H9 (cell line): ENCODE data around the gene ZBTB7A. TPM values are rescaled to one million over a fixed set of nuclear protein-coding genes. Genes with fewer than 3 reads are reported as not detected.

Experiments
- DNase-seq: peaks from one replicate; pipeline ENCODE4 v3.0.0-alpha.2; 2017
- H2AFZ ChIP-seq: one replicate; pipeline ENCODE4 v1.6.1; 2013; ENCODE audit warnings: mild to moderate bottlenecking, low read length, control low read depth, moderate library complexity
- H2AK5ac ChIP-seq: 2 replicates; pipeline ENCODE4 v1.6.1; 2013; ENCODE audit warnings: low read length, control low read depth, mixed read lengths; ENCODE audit not compliant: insufficient read length
- H2BK120ac ChIP-seq: one replicate; pipeline ENCODE4 v1.6.1; 2013; ENCODE audit warnings: low read depth, mild to moderate bottlenecking, low read length, control low read depth, inconsistent platforms; ENCODE audit not compliant: poor library complexity, severe bottlenecking
- H2BK12ac ChIP-seq: 2 replicates; pipeline ENCODE4 v1.6.1; 2013; ENCODE audit warnings: low read length, control low read depth, mixed read lengths, low read depth; ENCODE audit not compliant: insufficient read length
- H2BK15ac ChIP-seq: 2 replicates; pipeline ENCODE4 v1.6.1; 2013; ENCODE audit warnings: low read depth, low read length, control low read depth
- H2BK20ac ChIP-seq: one replicate; pipeline ENCODE4 v1.6.1; 2013; ENCODE audit warnings: low read depth, mild to moderate bottlenecking, low read length, control low read depth, inconsistent platforms; ENCODE audit not compliant: poor library complexity, severe bottlenecking
- H2BK5ac ChIP-seq: 2 replicates; pipeline ENCODE4 v1.6.1; 2013; ENCODE audit warnings: low read length, control low read depth, mixed read lengths; ENCODE audit not compliant: insufficient read length
- H3K14ac ChIP-seq: 2 replicates; pipeline ENCODE4 v1.6.1; 2013; ENCODE audit warnings: low read length, control low read depth; ENCODE audit not compliant: insufficient read depth
- H3K18ac ChIP-seq: 2 replicates; pipeline ENCODE4 v1.6.1; 2013; ENCODE audit warnings: low read depth, mild to moderate bottlenecking, mixed read lengths, low read length, control low read depth; ENCODE audit not compliant: insufficient read length
- H3K23ac ChIP-seq: 2 replicates; pipeline ENCODE4 v1.6.1; 2013; ENCODE audit warnings: low read length, control low read depth, mixed read lengths, low read depth; ENCODE audit not compliant: insufficient read length
- H3K23me2 ChIP-seq: 2 replicates; pipeline ENCODE4 v1.6.1; 2013; ENCODE audit warnings: low read depth, mild to moderate bottlenecking, mixed read lengths, low read length, control low read depth; ENCODE audit not compliant: insufficient read length, poor library complexity, severe bottlenecking
- H3K27ac ChIP-seq: 2 replicates; pipeline ENCODE4 v1.5.1; 2013; ENCODE audit warnings: low read length, control low read depth, mixed read lengths, low read depth; ENCODE audit not compliant: insufficient read length
- H3K27me3 ChIP-seq: 2 replicates; pipeline ENCODE4 v1.6.1; 2013; ENCODE audit warnings: low read length, control low read depth, inconsistent platforms; ENCODE audit not compliant: insufficient read depth
- H3K4ac ChIP-seq: 2 replicates; pipeline ENCODE4 v1.6.1; 2013; ENCODE audit warnings: low read depth, mild to moderate bottlenecking, control low read depth, inconsistent platforms, low read length, moderate library complexity
- H3K4me1 ChIP-seq: 2 replicates; pipeline ENCODE4 v1.6.1; 2013; ENCODE audit warnings: low read length, control low read depth, inconsistent platforms; ENCODE audit not compliant: insufficient read depth
- H3K4me2 ChIP-seq: 2 replicates; pipeline ENCODE4 v1.6.1; 2013; ENCODE audit warnings: low read length, control low read depth, mixed read lengths; ENCODE audit not compliant: insufficient read length, insufficient read depth
- H3K56ac ChIP-seq: 2 replicates; pipeline ENCODE4 v1.6.1; 2013; ENCODE audit warnings: low read depth, mild to moderate bottlenecking, mixed read lengths, low read length, control low read depth; ENCODE audit not compliant: insufficient read length
- H3K79me1 ChIP-seq: 2 replicates; pipeline ENCODE4 v1.6.1; 2013; ENCODE audit warnings: low read depth, mild to moderate bottlenecking, moderate library complexity, low read length, control low read depth, inconsistent platforms; ENCODE audit not compliant: insufficient read depth, poor library complexity, severe bottlenecking
- H3K79me2 ChIP-seq: 2 replicates; pipeline ENCODE4 v1.6.1; 2013; ENCODE audit warnings: low read length, control low read depth, inconsistent platforms; ENCODE audit not compliant: insufficient read depth
- H3K9ac ChIP-seq: 2 replicates; pipeline ENCODE4 v1.6.1; 2013; ENCODE audit warnings: low read length, control low read depth, mixed read lengths; ENCODE audit not compliant: insufficient read length; ENCODE audit errors: extremely low read depth
- H3K9me3 ChIP-seq: one replicate; pipeline ENCODE4 v1.6.1; 2013; ENCODE audit warnings: low read depth, low read length, inconsistent platforms; ENCODE audit not compliant: control insufficient read depth
- H3T11ph ChIP-seq: one replicate; pipeline ENCODE4 v1.6.1; 2013; ENCODE audit warnings: mild to moderate bottlenecking, low read length, control low read depth, inconsistent platforms
- H4K20me1 ChIP-seq: one replicate; pipeline ENCODE4 v1.6.1; 2013; ENCODE audit not compliant: control insufficient read depth, insufficient read length, insufficient read depth
- H4K5ac ChIP-seq: 2 replicates; pipeline ENCODE4 v1.6.1; 2013; ENCODE audit warnings: low read depth, mild to moderate bottlenecking, mixed read lengths, low read length, control low read depth; ENCODE audit not compliant: insufficient read length
- H4K8ac ChIP-seq: replicated peaks from 2 replicates; pipeline ENCODE4 v1.6.1; 2013; ENCODE audit warnings: low read length, control low read depth, mixed read lengths, low read depth; ENCODE audit not compliant: insufficient read length
- H4K91ac ChIP-seq: 2 replicates; pipeline ENCODE4 v1.6.1; 2013; ENCODE audit warnings: low read depth, mild to moderate bottlenecking, moderate library complexity, mixed read lengths, low read length, control low read depth; ENCODE audit not compliant: insufficient read length
- H3K27ac Mint-ChIP-seq, 3 experiments: 2 replicates in 2 of 3; 3 replicates in 1 of 3; pipeline ENCODE4 v1.8.0; 2020 to 2021; ENCODE audit warnings: mixed read lengths in 3 of 3, mild to moderate bottlenecking in 1 of 3, moderate library complexity in 1 of 3
- H3K27me3 Mint-ChIP-seq: 2 replicates; pipeline ENCODE4 v1.8.0; 2021; ENCODE audit warnings: low read depth, mild to moderate bottlenecking, moderate library complexity, mixed read lengths
- H3K36me3 Mint-ChIP-seq, 3 experiments: 2 replicates in 2 of 3; 3 replicates in 1 of 3; pipeline ENCODE4 v1.8.0; 2020 to 2021; ENCODE audit warnings: low read depth in 3 of 3, mixed read lengths in 3 of 3; ENCODE audit not compliant: insufficient read depth in 1 of 3
- H3K4me1 Mint-ChIP-seq, 2 experiments: 2 replicates each; pipeline ENCODE4 v1.8.0; 2020; ENCODE audit warnings: mixed read lengths in 2 of 2
- H3K4me3 Mint-ChIP-seq, 2 experiments: 2 replicates in 1 of 2; 3 replicates in 1 of 2; pipeline ENCODE4 v1.8.0; 2020 to 2021; ENCODE audit warnings: mild to moderate bottlenecking in 2 of 2, mixed read lengths in 2 of 2, moderate library complexity in 1 of 2
- H3K9me3 Mint-ChIP-seq, 2 experiments: 2 replicates in 1 of 2; 3 replicates in 1 of 2; pipeline ENCODE4 v1.8.0; 2020; ENCODE audit warnings: mild to moderate bottlenecking in 2 of 2, mixed read lengths in 2 of 2, moderate library complexity in 1 of 2
- CTCF ChIP-seq: fragments of 200-600 bp; sonication (generic); conservative IDR thresholded peaks from 3 replicates; pipeline ENCODE4 v1.8.0; 2021; ENCODE audit warnings: antibody characterized with exemption, mild to moderate bottlenecking
- WGBS: extraction: QIAGEN DNeasy Blood & Tissue Kit; methylation state at CpG from one replicate; pipeline ENCODE4 v1.1.7; 2013; ENCODE audit warnings: missing lambda C conversion rate, low lambda C conversion rate, mixed read lengths; ENCODE audit not compliant: insufficient read length; ENCODE audit errors: extremely low coverage; 5-methylcytosine and 5-hydroxymethylcytosine counted together
- total RNA-seq: library from RNA; stranded (reverse); gene quantifications from 2 replicates; pipeline ENCODE4 v1.2.1, GENCODE V29; 2021

Gene ZBTB7A
- total RNA-seq, 1 experiment from 2014 or later = 24.9 TPM

- H3K4me2 ChIP-seq = peak overlapping the region; percentile 17
- H2BK5ac ChIP-seq = no peak overlapping the region
- H2AK5ac ChIP-seq = no peak overlapping the region
- H3K9ac ChIP-seq = no peak overlapping the region
- TF ChIP-seq CTCF = no peak
- no peak overlapping the region for H2AFZ ChIP-seq
- WGBS = no CpG with 5 or more reads among the region's 58 CpGs
- no peak overlapping the region for H3K23ac ChIP-seq
- no peak overlapping the region for H3K14ac ChIP-seq
- no peak overlapping the region for H3K4ac ChIP-seq
- H3K4me3 Mint-ChIP-seq = peak overlapping the region; percentile 44 to 77
- no peak overlapping the region for H4K8ac ChIP-seq
- no peak overlapping the region for H3K18ac ChIP-seq
- no peak overlapping the region for H4K5ac ChIP-seq
- H3K27ac ChIP-seq = no peak overlapping the region
- H3K9me3 Mint-ChIP-seq = no peaks in the 10 kb centered on the region; a peak in 2 of 5 replicates
- no peak overlapping the region for H2BK20ac ChIP-seq
- peaks cover 6% of the 10 kb centered on the region for H3K79me1 ChIP-seq
- H3T11ph ChIP-seq = no peak overlapping the region
- peaks cover 0 to 6% (median 4%) of the 10 kb centered on the region in 3 experiments; a peak in 2 of 7 replicates for H3K36me3 Mint-ChIP-seq
- H3K27ac Mint-ChIP-seq = no peak overlapping the region
- peaks cover 15% of the 10 kb centered on the region for H3K23me2 ChIP-seq
- no peak overlapping the region for H2BK15ac ChIP-seq
- peak; percentile 31 for DNase-seq
- H3K4me1 ChIP-seq = no peaks in the 10 kb centered on the region; the same call in 1 of the 2 replicates
- H3K4me1 Mint-ChIP-seq = peaks cover 8 to 20% of the 10 kb centered on the region in 2 experiments
- H2BK12ac ChIP-seq = no peak overlapping the region
- H3K56ac ChIP-seq = no peak overlapping the region
- peaks cover 10% of the 10 kb centered on the region; the same call in 1 of the 2 replicates for H3K27me3 ChIP-seq
- no peak overlapping the region for H2BK120ac ChIP-seq
- peaks cover 13% of the 10 kb centered on the region; the same call in 1 of the 2 replicates for H3K79me2 ChIP-seq
- peaks cover 3% of the 10 kb centered on the region for H4K20me1 ChIP-seq
- H4K91ac ChIP-seq = no peak overlapping the region
- no peaks in the 10 kb centered on the region for H3K9me3 ChIP-seq
- peaks cover 29% of the 10 kb centered on the region for H3K27me3 Mint-ChIP-seq
Observed at GRCh38 chr19:4067396-4068046, 822 bp upstream of the ZBTB7A start.
